PC-9 (cell line): Measurements from ENCODE around the gene ZMIZ1. TPM values are rescaled to one million over a fixed set of nuclear protein-coding genes. Genes with fewer than 3 reads are reported as not detected.

Experiments used
- BruUV-seq: library from RNA; stranded (reverse); fragments of 400-500 nt; replicated peaks from 2 replicates; lab custom pipeline; 2021; lab: Mats Ljungman, UMichigan
- CTCF ChIA-PET: fragments of 300-600 bp; sonication (Branson Sonifier 250); formaldehyde crosslinking; loops from one replicate; lab custom pipeline; 2022; ENCODE audit warnings: antibody characterized with exemption; lab: Charles Lee
- POLR2A ChIA-PET: fragments of 300-600 bp; sonication (Branson Sonifier 250); formaldehyde crosslinking; loops from one replicate; lab custom pipeline; 2022; ENCODE audit warnings: antibody characterized with exemption; ENCODE audit not compliant: unreplicated experiment; lab: Charles Lee
- DNase-seq, 2 experiments: peaks; one replicate each; pipeline versions ENCODE4 v3.0.0 to v3.0.0-alpha.2; 2015 to 2022; ENCODE audit warnings: mixed read lengths in 1 of 2
- H2AFZ ChIP-seq: fragments of 200-600 bp; sonication (generic); 2 replicates; pipeline ENCODE4 v1.8.1; 2017; ENCODE audit warnings: antibody characterized with exemption
- H3F3A ChIP-seq: fragments of 200-600 bp; sonication (generic); 2 replicates; pipeline ENCODE4 v1.8.1; 2017; ENCODE audit warnings: antibody characterized with exemption, mild to moderate bottlenecking, low read depth; ENCODE audit not compliant: insufficient read depth
- H3K27ac ChIP-seq: fragments of 200-600 bp; sonication (generic); 2 replicates; pipeline ENCODE4 v1.6.1; 2016; ENCODE audit warnings: mixed run types
- H3K27me3 ChIP-seq: fragments of 200-600 bp; sonication (generic); 2 replicates; pipeline ENCODE4 v1.6.1; 2016; ENCODE audit warnings: low read depth, mixed run types; ENCODE audit not compliant: insufficient read depth
- H3K36me3 ChIP-seq: fragments of 200-600 bp; sonication (generic); 2 replicates; pipeline ENCODE4 v1.6.1; 2016; ENCODE audit warnings: low read depth, mixed run types
- H3K4me1 ChIP-seq: fragments of 200-600 bp; sonication (generic); replicated peaks from 2 replicates; pipeline ENCODE4 v1.6.1; 2016; ENCODE audit warnings: mixed run types; ENCODE audit not compliant: insufficient read depth
- H3K4me2 ChIP-seq: fragments of 200-600 bp; sonication (generic); 2 replicates; pipeline ENCODE4 v1.6.1; 2017; ENCODE audit warnings: mixed run types
- H3K4me3 ChIP-seq: fragments of 200-600 bp; sonication (generic); 2 replicates; pipeline ENCODE4 v1.6.1; 2016; ENCODE audit warnings: mixed run types
- H3K79me2 ChIP-seq: fragments of 200-600 bp; sonication (generic); 2 replicates; pipeline ENCODE4 v1.6.1; 2017; ENCODE audit warnings: low read depth, mixed run types
- H3K9me2 ChIP-seq: fragments of 200-600 bp; sonication (generic); 2 replicates; pipeline ENCODE4 v1.8.1; 2017; ENCODE audit warnings: mild to moderate bottlenecking; ENCODE audit not compliant: insufficient read depth
- H3K9me3 ChIP-seq: fragments of 200-600 bp; sonication (generic); 2 replicates; pipeline ENCODE4 v1.8.1; 2016; ENCODE audit warnings: low read depth; ENCODE audit not compliant: insufficient read depth
- H4K20me1 ChIP-seq: fragments of 200-600 bp; sonication (generic); 2 replicates; pipeline ENCODE4 v1.8.1; 2017; ENCODE audit not compliant: insufficient read depth
- EZH2 ChIP-seq: fragments of 200-600 bp; sonication (generic); IDR thresholded peaks from 2 replicates; pipeline ENCODE4 v1.8.0; 2017; ENCODE audit warnings: antibody characterized with exemption, low read depth
- intact Hi-C: fragments of 100-400 bp; cut with micrococcal nuclease; formaldehyde crosslinking; loops from one replicate; pipeline ENCODE4 v1.10.0; 2022; ENCODE audit not compliant: unreplicated experiment
- total RNA-seq: library from RNA; stranded (reverse); gene quantifications from 2 replicates; pipeline ENCODE4 v1.2.3, GENCODE V29; 2021
- TF ChIP-seq, protein P1 (sequence below): fragments of 200-600 bp; sonication (generic); conservative IDR thresholded peaks from 2 replicates; pipeline ENCODE4 v1.6.1; 2017; ENCODE audit warnings: mixed run types, antibody characterized with exemption, mild to moderate bottlenecking, moderate library complexity

ZMIZ1 gene
- total RNA-seq, 1 experiment from 2014 or later = 47.6 TPM

GRCh38 chr10:79187121-79187940 is 118.6 kb downstream of the ZMIZ1 start:
- no peak for DNase-seq
- intact Hi-C loops = no loop called here
- BruUV-seq = no TSS peak
- no peak overlapping the region for H3K27ac ChIP-seq
- ChIA-PET POLR2A (no interaction called here), CTCF (interaction anchor here (0.8 kb wide), 1 partner anchor 39 kb away, joined by 3 read pairs; no protein-coding TSS in a partner anchor)
- no peaks in the 10 kb centered on the region for H3K9me2 ChIP-seq
- H3K4me2 ChIP-seq = no peak overlapping the region
- no peak for TF ChIP-seq EZH2
- TF ChIP-seq, protein P1, sequence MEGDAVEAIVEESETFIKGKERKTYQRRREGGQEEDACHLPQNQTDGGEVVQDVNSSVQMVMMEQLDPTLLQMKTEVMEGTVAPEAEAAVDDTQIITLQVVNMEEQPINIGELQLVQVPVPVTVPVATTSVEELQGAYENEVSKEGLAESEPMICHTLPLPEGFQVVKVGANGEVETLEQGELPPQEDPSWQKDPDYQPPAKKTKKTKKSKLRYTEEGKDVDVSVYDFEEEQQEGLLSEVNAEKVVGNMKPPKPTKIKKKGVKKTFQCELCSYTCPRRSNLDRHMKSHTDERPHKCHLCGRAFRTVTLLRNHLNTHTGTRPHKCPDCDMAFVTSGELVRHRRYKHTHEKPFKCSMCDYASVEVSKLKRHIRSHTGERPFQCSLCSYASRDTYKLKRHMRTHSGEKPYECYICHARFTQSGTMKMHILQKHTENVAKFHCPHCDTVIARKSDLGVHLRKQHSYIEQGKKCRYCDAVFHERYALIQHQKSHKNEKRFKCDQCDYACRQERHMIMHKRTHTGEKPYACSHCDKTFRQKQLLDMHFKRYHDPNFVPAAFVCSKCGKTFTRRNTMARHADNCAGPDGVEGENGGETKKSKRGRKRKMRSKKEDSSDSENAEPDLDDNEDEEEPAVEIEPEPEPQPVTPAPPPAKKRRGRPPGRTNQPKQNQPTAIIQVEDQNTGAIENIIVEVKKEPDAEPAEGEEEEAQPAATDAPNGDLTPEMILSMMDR = no peak
- no peak overlapping the region for H2AFZ ChIP-seq
- H3K4me1 ChIP-seq = peaks cover 60% of the 10 kb centered on the region
- peaks cover 31% of the 10 kb centered on the region; the same call in 1 of the 2 replicates for H3F3A ChIP-seq
- H3K4me3 ChIP-seq = no peak overlapping the region
- H3K79me2 ChIP-seq = 0 out of 2 replicates have a peak, but pooled peaks cover 6% of the 10 kb centered on the region
- no peaks in the 10 kb centered on the region for H3K9me3 ChIP-seq
- H3K27me3 ChIP-seq = no peaks in the 10 kb centered on the region
- H3K36me3 ChIP-seq = no peaks in the 10 kb centered on the region
- no peaks in the 10 kb centered on the region; the same call in 1 of the 2 replicates for H4K20me1 ChIP-seq

- H3F3A ChIP-seq = peaks cover 29% of the 10 kb centered on the region; the same call in 1 of the 2 replicates
- POLR2A ChIA-PET = interaction anchor here (0.6 kb wide), 1 partner anchor 112 kb away, joined by 4 read pairs; no protein-coding TSS in a partner anchor
- no TSS peak for BruUV-seq
- H3K36me3 ChIP-seq = no peaks in the 10 kb centered on the region
- no peaks in the 10 kb centered on the region; the same call in 1 of the 2 replicates for H4K20me1 ChIP-seq
- peaks cover 59% of the 10 kb centered on the region for H3K4me1 ChIP-seq
- CTCF ChIA-PET = interaction anchor here (0.8 kb wide), 1 partner anchor 40 kb away, joined by 3 read pairs; no protein-coding TSS in a partner anchor
- H3K79me2 ChIP-seq = 0 out of 2 replicates have a peak, but pooled peaks cover 4% of the 10 kb centered on the region
- H2AFZ ChIP-seq = no peak overlapping the region
- no peak overlapping the region for H3K27ac ChIP-seq
- no peak for TF ChIP-seq EZH2
- TF ChIP-seq, protein P1 = no peak
- H3K27me3 ChIP-seq = no peaks in the 10 kb centered on the region
- H3K4me3 ChIP-seq = no peak overlapping the region
- no peak overlapping the region for H3K4me2 ChIP-seq
- DNase-seq = peak in 1 of 2 experiments; percentile 51
- no peaks in the 10 kb centered on the region for H3K9me3 ChIP-seq
- intact Hi-C loops = loop anchor here (1.0 kb wide), 1 partner anchor 117 kb away; no protein-coding TSS in a partner anchor
- H3K9me2 ChIP-seq = no peaks in the 10 kb centered on the region
Measured at GRCh38 chr10:79188154-79188965, 119.6 kb downstream of the ZMIZ1 start.

DNA sequence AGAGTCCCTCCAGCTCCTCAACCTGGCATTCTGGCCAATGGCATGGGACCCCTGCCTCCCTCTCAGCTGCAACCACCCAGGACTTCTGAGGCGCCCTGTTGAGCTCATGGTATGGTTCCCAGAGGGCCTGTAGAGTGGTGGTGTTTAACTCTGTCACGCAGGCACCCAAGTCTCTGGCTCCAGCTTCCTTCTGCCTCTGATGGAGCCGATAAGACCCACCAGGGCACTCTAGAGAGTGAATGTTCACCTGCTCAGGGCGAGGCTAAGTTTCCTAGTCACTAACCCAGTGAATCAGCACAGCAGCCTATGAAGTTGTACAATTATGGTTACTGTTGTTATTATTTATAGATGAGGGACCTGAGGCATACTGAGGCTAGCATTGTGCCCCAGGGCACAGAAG is 120.4 kb downstream of the ZMIZ1 start:
- intact Hi-C loops = no loop called here

More for the DNA sequence above, 120.4 kb downstream of the ZMIZ1 start:
- POLR2A ChIA-PET = no interaction called here
- H3K79me2 ChIP-seq = no peaks in the 10 kb centered on the region
- no peaks in the 10 kb centered on the region for H3K27me3 ChIP-seq
- H2AFZ ChIP-seq = no peak overlapping the region
- no peak overlapping the region for H3K27ac ChIP-seq
- H3K36me3 ChIP-seq = no peaks in the 10 kb centered on the region
- no peak overlapping the region for H3K4me2 ChIP-seq
- no peak overlapping the region for H3K4me3 ChIP-seq
- BruUV-seq = no TSS peak
- no peaks in the 10 kb centered on the region; the same call in 1 of the 2 replicates for H4K20me1 ChIP-seq
- no peaks in the 10 kb centered on the region for H3K9me3 ChIP-seq
- H3F3A ChIP-seq = peaks cover 23% of the 10 kb centered on the region; the same call in 1 of the 2 replicates
- TF ChIP-seq, protein P1 = no peak
- no peak for TF ChIP-seq EZH2
- CTCF ChIA-PET = no interaction called here
- DNase-seq = no peak
- H3K4me1 ChIP-seq = peaks cover 52% of the 10 kb centered on the region
- H3K9me2 ChIP-seq = no peaks in the 10 kb centered on the region
